HepG2 (cell line): ENCODE measurements around the gene CD19. TPM values are rescaled to one million over a fixed set of nuclear protein-coding genes. Genes with fewer than 3 reads are reported as not detected.

ENCODE experiments used
- BHLHE40 ChIP-seq: IDR thresholded peaks from 2 replicates; pipeline ENCODE4 v1.6.1; 2011; ENCODE audit warnings: low read length, improper control_type of control experiment
- KDM3A ChIP-seq: IDR thresholded peaks from 2 replicates; pipeline ENCODE4 v1.6.1; 2018; ENCODE audit warnings: low read depth, missing compliant biosample characterization
- NAIF1 ChIP-seq: sonication (generic); formaldehyde crosslinking; IDR thresholded peaks from 2 replicates; pipeline ENCODE4 v1.5.0; 2020; ENCODE audit warnings: mild to moderate bottlenecking, missing genetic modification reagents, borderline replicate concordance
- NR2F6 ChIP-seq, 2 experiments: IDR thresholded peaks; 2 replicates each; pipeline ENCODE4 v1.6.1; 2016; ENCODE audit warnings: antibody characterized with exemption in 1 of 2, mild to moderate bottlenecking in 1 of 2
- PHF5A ChIP-seq: IDR thresholded peaks from one replicate; pipeline ENCODE4 v1.6.1; 2018; ENCODE audit warnings: low read depth, missing genetic modification reagents; ENCODE audit not compliant: unreplicated experiment
- POLR2AphosphoS2 ChIP-seq: IDR thresholded peaks from 2 replicates; pipeline ENCODE4 v1.6.1; 2011; ENCODE audit warnings: low read depth, low read length, improper control_type of control experiment
- RXRB ChIP-seq: IDR thresholded peaks from 2 replicates; pipeline ENCODE4 v1.6.1; 2016; ENCODE audit warnings: borderline replicate concordance, missing genetic modification reagents, missing compliant biosample characterization
- SIN3A ChIP-seq: IDR thresholded peaks from 2 replicates; pipeline ENCODE4 v1.6.1; 2011; ENCODE audit warnings: low read depth, mild to moderate bottlenecking, control low read depth, low read length, borderline replicate concordance
- SRF ChIP-seq: IDR thresholded peaks from 2 replicates; pipeline ENCODE4 v1.6.1; 2011; ENCODE audit warnings: mild to moderate bottlenecking, low read depth, low read length, moderate library complexity
- TCF7 ChIP-seq: sonication (generic); IDR thresholded peaks from 2 replicates; pipeline ENCODE4 v1.6.1; 2016; ENCODE audit warnings: antibody characterized with exemption, low read depth
- TMF1 ChIP-seq: sonication (generic); formaldehyde crosslinking; IDR thresholded peaks from 2 replicates; pipeline ENCODE4 v1.8.1; 2022; ENCODE audit warnings: low read depth, missing genetic modification reagents
- YEATS4 ChIP-seq: sonication (generic); formaldehyde crosslinking; IDR thresholded peaks from 2 replicates; pipeline ENCODE4 v1.4.0; 2020; ENCODE audit warnings: missing genetic modification reagents, borderline replicate concordance
- ZNF136 ChIP-seq: sonication (generic); formaldehyde crosslinking; IDR thresholded peaks from 2 replicates; pipeline ENCODE4 v1.8.1; 2022; ENCODE audit warnings: low read depth, mild to moderate bottlenecking, moderate library complexity, missing genetic modification reagents
- ZNF432 ChIP-seq: sonication (generic); formaldehyde crosslinking; IDR thresholded peaks from 2 replicates; pipeline ENCODE4 v1.5.0; 2020; ENCODE audit warnings: missing genetic modification reagents, mild to moderate bottlenecking, borderline replicate concordance
- ZNF562 ChIP-seq: sonication (generic); formaldehyde crosslinking; IDR thresholded peaks from 2 replicates; pipeline ENCODE4 v1.8.0; 2022; ENCODE audit warnings: missing genetic modification reagents, borderline replicate concordance
- ZNF670 ChIP-seq: sonication (generic); formaldehyde crosslinking; IDR thresholded peaks from 2 replicates; pipeline ENCODE4 v1.8.0; 2022; ENCODE audit warnings: mild to moderate bottlenecking, missing genetic modification reagents, borderline replicate concordance
- ZNF703 ChIP-seq: sonication (generic); formaldehyde crosslinking; IDR thresholded peaks from 2 replicates; pipeline ENCODE4 v1.5.1; 2020; ENCODE audit warnings: missing genetic modification reagents, mild to moderate bottlenecking, moderate library complexity, borderline replicate concordance
- polyA plus RNA-seq, 8 experiments: library from polyadenylated mRNA; depleted of rRNA in 3 of 8; stranded (reverse) in 7 of 8; unstranded in 1 of 8; fragments of >200 nt; fragmentation: Illumina TruSeq in 4 of 8; extraction: Trizol in 4 of 8; gene quantifications; 2 replicates each; pipeline versions ENCODE4 v1.2.1 to v1.2.3, GENCODE V29; 2011 to 2016; ENCODE audit warnings: low read depth in 4 of 8, missing spikeins in 1 of 8, mixed read lengths in 1 of 8; ENCODE audit not compliant: insufficient read depth in 1 of 8
- total RNA-seq, 5 experiments: library from RNA; depleted of rRNA; stranded (reverse); fragments of >200 nt; fragmentation: Illumina TruSeq; extraction: Trizol; gene quantifications; 2 replicates each; pipeline ENCODE4 v1.2.3, GENCODE V29; 2016; ENCODE audit warnings: low read depth in 1 of 5
- TF ChIP-seq, protein P1 (sequence below): sonication (generic); formaldehyde crosslinking; IDR thresholded peaks from 2 replicates; pipeline ENCODE4 v1.5.0; 2020; ENCODE audit warnings: missing genetic modification reagents
- TF ChIP-seq, protein P2 (sequence below): IDR thresholded peaks from 2 replicates; pipeline ENCODE4 v1.6.1; 2016; ENCODE audit warnings: low read depth, borderline replicate concordance
- TF ChIP-seq, protein P3 (sequence below): IDR thresholded peaks from 2 replicates; pipeline ENCODE4 v1.4.0; 2020; ENCODE audit warnings: mild to moderate bottlenecking, missing genetic modification reagents
- TF ChIP-seq, protein P4 (sequence below): sonication (generic); formaldehyde crosslinking; IDR thresholded peaks from 2 replicates; pipeline ENCODE4 v1.8.0; 2022; ENCODE audit warnings: missing genetic modification reagents, mild to moderate bottlenecking, inconsistent platforms, borderline replicate concordance
- TF ChIP-seq, protein P5 (sequence below): sonication (generic); formaldehyde crosslinking; IDR thresholded peaks from 2 replicates; pipeline ENCODE4 v1.5.0; 2020; ENCODE audit warnings: missing genetic modification reagents, mild to moderate bottlenecking, borderline replicate concordance
- TF ChIP-seq, protein P6 (sequence below): sonication (generic); formaldehyde crosslinking; IDR thresholded peaks from 2 replicates; pipeline ENCODE4 v1.8.0; 2022; ENCODE audit warnings: mild to moderate bottlenecking, missing genetic modification reagents, moderate library complexity

CD19 gene
- total and polyA plus RNA-seq, 2 of the 13 experiments (the other 11 are each of a cell fraction or from before 2014, with no cell fraction given), result 0.55 to 1.1 TPM

DNA sequence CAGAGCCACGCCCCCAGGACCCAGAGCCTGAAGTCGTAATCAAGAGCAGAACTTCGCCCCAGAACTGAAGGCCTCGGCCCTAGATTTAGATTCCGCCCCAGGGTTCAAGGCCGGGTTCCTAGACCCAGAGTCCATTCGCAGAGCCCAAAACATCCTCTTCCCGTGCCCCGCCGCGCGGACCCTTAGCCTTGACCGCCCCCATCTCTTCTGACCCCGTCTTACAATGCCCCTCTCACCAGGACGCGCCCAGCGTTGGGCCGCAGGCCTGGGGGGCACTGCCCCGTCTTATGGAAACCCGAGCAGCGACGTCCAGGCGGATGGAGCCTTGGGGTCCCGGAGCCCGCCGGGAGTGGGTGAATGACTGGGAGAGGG lies 5.0 kb downstream of the CD19 start (continued):
- TF ChIP-seq, protein P1, sequence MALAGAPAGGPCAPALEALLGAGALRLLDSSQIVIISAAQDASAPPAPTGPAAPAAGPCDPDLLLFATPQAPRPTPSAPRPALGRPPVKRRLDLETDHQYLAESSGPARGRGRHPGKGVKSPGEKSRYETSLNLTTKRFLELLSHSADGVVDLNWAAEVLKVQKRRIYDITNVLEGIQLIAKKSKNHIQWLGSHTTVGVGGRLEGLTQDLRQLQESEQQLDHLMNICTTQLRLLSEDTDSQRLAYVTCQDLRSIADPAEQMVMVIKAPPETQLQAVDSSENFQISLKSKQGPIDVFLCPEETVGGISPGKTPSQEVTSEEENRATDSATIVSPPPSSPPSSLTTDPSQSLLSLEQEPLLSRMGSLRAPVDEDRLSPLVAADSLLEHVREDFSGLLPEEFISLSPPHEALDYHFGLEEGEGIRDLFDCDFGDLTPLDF (CRISPR knock-in tag), result no peak
- TF ChIP-seq NAIF1 (CRISPR knock-in tag) (no peak), TMF1 (CRISPR knock-in tag) (no peak), ZNF136 (CRISPR knock-in tag) (no peak), NR2F6 (IDR thresholded peaks at IDR 0.05) (no peak), NR2F6 (CRISPR knock-in tag; IDR thresholded peaks at IDR 0.05) (peak; percentile 48), ZNF432 (no peak), POLR2AphosphoS2 (no peak), PHF5A (no peak), BHLHE40 (no peak), TCF7 (no peak), SIN3A (no peak), ZNF703 (CRISPR knock-in tag) (no peak), RXRB (CRISPR knock-in tag) (0 out of 2 replicates have a peak, but pooled peaks have one; percentile 12), ZNF670 (no peak), ZNF562 (CRISPR knock-in tag) (no peak), SRF (no peak), YEATS4 (peak; percentile 48; the same call in 1 of the 2 replicates), KDM3A (CRISPR knock-in tag) (0 out of 2 replicates have a peak, but pooled peaks have one; percentile 29)
- TF ChIP-seq, protein P2, sequence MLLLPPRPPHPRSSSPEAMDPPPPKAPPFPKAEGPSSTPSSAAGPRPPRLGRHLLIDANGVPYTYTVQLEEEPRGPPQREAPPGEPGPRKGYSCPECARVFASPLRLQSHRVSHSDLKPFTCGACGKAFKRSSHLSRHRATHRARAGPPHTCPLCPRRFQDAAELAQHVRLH (CRISPR knock-in tag), result no peak
- TF ChIP-seq, protein P3, sequence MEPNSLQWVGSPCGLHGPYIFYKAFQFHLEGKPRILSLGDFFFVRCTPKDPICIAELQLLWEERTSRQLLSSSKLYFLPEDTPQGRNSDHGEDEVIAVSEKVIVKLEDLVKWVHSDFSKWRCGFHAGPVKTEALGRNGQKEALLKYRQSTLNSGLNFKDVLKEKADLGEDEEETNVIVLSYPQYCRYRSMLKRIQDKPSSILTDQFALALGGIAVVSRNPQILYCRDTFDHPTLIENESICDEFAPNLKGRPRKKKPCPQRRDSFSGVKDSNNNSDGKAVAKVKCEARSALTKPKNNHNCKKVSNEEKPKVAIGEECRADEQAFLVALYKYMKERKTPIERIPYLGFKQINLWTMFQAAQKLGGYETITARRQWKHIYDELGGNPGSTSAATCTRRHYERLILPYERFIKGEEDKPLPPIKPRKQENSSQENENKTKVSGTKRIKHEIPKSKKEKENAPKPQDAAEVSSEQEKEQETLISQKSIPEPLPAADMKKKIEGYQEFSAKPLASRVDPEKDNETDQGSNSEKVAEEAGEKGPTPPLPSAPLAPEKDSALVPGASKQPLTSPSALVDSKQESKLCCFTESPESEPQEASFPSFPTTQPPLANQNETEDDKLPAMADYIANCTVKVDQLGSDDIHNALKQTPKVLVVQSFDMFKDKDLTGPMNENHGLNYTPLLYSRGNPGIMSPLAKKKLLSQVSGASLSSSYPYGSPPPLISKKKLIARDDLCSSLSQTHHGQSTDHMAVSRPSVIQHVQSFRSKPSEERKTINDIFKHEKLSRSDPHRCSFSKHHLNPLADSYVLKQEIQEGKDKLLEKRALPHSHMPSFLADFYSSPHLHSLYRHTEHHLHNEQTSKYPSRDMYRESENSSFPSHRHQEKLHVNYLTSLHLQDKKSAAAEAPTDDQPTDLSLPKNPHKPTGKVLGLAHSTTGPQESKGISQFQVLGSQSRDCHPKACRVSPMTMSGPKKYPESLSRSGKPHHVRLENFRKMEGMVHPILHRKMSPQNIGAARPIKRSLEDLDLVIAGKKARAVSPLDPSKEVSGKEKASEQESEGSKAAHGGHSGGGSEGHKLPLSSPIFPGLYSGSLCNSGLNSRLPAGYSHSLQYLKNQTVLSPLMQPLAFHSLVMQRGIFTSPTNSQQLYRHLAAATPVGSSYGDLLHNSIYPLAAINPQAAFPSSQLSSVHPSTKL (CRISPR knock-in tag), result no peak
- TF ChIP-seq, protein P4, sequence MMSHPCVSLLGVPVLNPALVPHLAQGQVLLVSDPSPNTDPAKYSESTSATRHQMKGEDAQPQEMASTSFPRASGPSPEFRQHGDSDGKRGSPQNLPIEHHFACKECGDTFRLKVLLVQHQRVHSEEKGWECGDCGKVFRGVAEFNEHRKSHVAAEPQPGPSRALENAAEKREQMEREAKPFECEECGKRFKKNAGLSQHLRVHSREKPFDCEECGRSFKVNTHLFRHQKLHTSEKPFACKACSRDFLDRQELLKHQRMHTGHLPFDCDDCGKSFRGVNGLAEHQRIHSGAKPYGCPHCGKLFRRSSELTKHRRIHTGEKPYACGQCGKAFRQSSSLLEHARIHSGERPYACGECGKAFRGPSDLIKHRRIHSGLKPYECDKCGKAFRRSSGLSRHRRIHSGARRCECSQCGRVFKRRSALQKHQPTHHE (CRISPR knock-in tag), result no peak
- TF ChIP-seq, protein P5, sequence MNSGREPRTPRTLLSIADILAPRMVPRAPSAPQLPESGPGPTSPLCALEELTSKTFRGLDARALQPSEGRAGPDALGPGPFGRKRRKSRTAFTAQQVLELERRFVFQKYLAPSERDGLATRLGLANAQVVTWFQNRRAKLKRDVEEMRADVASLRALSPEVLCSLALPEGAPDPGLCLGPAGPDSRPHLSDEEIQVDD, result no peak
- TF ChIP-seq, protein P6, sequence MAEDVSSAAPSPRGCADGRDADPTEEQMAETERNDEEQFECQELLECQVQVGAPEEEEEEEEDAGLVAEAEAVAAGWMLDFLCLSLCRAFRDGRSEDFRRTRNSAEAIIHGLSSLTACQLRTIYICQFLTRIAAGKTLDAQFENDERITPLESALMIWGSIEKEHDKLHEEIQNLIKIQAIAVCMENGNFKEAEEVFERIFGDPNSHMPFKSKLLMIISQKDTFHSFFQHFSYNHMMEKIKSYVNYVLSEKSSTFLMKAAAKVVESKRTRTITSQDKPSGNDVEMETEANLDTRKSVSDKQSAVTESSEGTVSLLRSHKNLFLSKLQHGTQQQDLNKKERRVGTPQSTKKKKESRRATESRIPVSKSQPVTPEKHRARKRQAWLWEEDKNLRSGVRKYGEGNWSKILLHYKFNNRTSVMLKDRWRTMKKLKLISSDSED (CRISPR knock-in tag), result no peak
